HG03565 (cell line): Measurements from ENCODE around the gene SLC29A4.
"Not testable (repeated sequence)": the region's sequence is repeated elsewhere in the genome, so short reads cannot be mapped to it uniquely, and the experiment has no call there.

Source experiments
- ATAC-seq: cut with Tn5 transposase; IDR thresholded peaks from one replicate; pipeline ENCODE4 v1.9.1; 2021; ENCODE audit warnings: mild to moderate bottlenecking, moderate library complexity; ENCODE audit not compliant: unreplicated experiment

SLC29A4 gene

DNA sequence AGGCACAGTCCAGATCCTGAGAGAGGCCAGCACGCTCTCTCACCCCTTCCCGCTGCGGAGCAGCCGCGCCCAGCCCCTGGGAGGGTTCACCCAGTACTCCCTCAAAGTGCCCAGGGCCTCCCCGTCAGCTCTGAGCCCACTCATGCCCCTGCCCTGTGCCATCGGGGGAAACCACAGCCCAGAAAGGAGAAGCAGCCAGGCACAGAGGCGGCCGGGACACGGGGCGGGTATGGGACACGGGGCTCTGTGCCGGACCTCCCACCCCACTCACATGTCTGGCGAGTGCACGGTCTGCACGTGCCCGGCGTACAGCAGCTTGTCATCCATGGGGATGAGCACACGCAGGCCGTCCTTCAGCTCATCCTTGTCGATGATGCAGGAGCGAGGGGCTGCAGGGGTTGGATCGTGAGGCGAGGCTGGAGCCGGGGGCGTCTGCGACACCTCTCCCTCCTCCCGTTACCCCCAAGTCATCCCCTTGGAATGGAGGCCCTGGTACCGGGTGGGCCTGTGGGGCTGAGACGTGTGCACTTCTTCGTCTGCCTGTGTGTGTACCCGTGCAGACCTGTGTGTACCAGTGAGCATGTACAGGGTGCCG is 38.2 kb downstream of the SLC29A4 start:
- ATAC-seq = no peak

GRCh38 chr7:5322621-5323410 is 40.1 kb downstream of the SLC29A4 start:
- ATAC-seq = no peak

- not testable (repeated sequence) for ATAC-seq
Measured at GRCh38 chr7:5323800-5324781, 41.3 kb downstream of the SLC29A4 start.

GRCh38 chr7:5324961-5325360 is 42.2 kb downstream of the SLC29A4 start:
- ATAC-seq = no peak

DNA sequence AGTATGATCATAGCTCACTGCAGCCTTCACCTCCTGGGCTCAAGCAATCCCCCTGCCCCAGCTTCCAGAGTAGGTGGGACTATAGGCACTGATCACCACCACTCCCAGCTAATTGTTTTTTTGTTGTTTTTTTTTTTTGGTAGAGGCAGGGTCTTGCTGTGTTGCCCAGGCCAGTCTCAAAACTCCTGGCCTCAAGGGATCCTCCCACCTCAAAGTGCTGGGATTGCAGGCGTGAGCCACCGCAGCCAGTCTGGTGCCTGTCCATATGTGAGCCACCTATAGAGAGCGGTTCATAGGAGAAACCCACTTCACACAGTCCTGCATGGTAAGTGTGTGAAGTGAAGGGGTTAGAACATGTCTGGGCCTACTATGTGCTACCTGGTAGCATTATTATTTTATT is 47.5 kb downstream of the SLC29A4 start:
- no peak for ATAC-seq

- ATAC-seq = no peak
Measured at GRCh38 chr7:5332579-5332978, 49.8 kb downstream of the SLC29A4 start.

DNA sequence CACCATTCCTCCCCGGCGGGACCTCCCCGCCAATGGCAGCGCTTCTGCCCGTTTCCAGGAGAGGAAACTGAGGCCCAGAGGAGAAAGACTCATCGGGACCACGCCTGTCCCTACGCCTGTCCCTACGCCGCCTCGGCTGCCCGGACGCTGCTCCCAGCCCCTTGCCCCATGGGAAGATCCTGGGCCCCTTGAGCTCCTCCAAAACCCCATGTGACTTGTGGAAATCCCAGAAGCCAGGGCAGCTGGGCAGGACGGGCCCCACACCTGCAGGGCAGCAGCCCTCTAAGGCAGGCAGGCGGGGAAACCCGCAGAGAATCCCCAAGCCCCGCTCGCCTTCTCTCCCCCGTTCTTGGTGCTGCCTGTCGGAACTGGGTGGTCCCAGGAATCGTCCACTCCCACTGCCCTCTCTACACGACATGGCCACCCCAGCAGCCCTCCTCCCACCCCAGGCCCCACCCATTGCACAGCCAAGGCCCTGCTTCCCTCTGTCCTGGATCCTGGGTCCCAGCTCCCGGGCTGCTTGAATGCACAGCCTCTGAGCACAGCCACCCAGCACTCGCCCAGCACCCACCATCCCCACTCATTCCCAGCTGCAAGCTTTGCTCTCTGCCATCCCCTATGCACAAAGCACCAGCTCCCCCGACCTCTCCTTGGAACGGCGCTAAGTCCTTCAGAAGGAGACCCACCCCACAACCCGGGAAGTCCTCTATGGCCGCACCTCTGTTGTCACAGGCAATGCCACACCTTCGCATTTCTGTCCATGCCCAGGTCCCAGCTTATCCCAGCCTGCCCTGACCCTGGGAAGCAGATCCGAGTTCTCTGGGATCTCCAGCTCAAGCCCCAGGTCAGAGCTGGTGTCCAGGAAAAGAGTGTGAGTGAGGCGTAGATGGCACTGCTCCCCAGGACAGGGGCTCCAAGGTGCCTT is 50.6 kb downstream of the SLC29A4 start:
- no peak for ATAC-seq

- no peak for ATAC-seq
Measured at GRCh38 chr7:5334671-5335070, 51.9 kb downstream of the SLC29A4 start.

DNA sequence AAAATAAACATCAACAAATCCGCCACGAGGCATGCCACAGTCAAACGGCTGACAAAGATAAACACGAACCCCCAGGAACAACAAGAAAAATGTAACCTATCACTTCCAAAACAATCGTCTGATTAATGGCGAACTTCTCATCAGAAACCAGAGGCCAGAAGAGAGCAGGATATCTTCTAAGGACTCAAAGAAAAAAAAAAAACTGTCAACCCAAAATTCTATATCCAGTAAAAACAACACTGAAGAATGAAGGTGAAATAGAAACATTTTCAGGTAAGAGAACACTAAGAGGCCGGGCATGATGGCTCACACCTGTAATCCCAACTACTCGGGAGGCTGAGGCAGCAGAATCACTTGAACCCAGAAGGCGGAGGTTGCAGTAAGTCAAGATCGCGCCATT is 54.3 kb downstream of the SLC29A4 start:
- ATAC-seq = no peak

- ATAC-seq = no peak
Measured at GRCh38 chr7:5339955-5340354, 57.2 kb downstream of the SLC29A4 start.

DNA sequence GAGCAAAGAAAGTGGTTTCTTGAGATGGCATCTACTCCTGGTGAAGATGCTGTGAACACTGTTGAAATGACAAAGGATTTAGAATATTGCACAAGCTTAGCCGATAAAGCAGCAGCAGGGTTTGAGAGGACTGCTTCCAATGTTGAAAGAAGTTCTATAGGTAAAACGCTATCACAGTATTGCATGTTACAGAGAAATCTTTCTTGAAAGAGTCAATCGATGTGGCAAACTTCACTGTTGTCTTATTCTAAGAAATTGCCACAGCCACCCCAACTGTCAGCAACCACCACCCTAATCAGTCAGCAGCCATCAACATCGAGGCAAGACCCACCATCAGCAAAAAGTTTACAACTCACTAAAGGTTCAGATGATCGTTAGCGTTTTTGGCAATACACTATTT is 59.9 kb downstream of the SLC29A4 start:
- ATAC-seq = no peak

- ATAC-seq = no peak
Measured at GRCh38 chr7:5343884-5344283, 61.1 kb downstream of the SLC29A4 start.

DNA sequence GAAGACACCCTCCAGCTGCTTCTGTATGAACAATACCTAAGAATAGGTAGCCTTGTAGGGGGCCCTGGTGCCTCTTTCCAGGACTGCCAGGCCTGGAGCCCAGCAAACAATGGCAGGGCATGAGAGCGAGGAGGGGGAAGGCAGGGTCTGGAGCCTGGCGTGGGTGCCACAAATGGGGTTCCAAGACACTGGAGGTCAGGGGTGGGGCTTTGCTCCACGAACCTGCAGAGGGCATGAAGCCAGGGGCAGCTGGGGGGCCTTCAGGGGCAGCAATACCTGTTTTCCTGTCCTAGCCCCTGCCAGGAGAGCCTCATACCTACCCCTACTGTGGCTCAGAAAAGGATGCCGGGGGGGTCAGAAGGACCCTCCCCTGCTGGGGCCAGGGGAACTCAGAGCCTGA is 61.6 kb downstream of the SLC29A4 start:
- ATAC-seq = no peak

DNA sequence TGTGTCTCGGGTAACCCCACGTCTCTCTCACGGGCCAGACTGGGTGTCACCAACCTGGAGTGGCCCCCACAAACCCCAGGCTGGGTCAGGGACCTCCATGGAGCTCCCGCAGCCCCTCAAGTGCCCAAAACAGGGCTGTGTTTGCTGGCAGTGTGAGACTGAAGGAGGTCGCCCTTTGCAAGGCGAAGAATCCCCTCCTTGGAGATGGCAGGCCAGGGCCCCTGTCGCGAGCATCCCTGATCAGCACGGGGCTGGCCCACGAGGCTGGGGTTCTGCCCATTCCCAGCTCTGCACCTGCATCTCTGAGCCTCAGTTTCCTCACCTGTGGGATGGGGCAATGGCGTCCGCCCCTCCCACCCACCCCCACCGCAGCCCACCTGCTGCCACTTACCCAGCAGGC is 62.4 kb downstream of the SLC29A4 start:
- no peak for ATAC-seq

DNA sequence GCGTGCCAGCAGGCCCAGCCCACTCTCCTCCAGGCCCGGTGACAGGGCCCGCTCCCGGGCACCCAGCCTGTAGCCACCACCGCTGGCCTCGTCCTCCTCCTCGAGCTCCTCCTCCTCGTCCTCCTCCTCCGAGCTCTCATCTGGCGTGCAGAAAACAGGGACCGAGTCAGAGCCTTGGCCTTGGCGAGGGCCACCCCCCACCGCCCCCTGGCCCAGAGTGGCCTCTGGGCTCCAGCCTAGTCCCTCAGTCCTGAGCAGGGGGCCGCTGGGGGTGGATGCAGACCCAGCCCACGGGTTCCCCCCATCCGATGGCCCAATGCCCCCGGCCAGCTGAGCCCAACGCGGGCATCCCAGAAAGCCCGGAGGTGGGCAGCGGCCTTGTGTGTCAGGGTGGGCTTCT is 62.9 kb downstream of the SLC29A4 start:
- ATAC-seq = no peak

GRCh38 chr7:5348134-5349004 is 65.6 kb downstream of the SLC29A4 start:
- ATAC-seq = no peak

DNA sequence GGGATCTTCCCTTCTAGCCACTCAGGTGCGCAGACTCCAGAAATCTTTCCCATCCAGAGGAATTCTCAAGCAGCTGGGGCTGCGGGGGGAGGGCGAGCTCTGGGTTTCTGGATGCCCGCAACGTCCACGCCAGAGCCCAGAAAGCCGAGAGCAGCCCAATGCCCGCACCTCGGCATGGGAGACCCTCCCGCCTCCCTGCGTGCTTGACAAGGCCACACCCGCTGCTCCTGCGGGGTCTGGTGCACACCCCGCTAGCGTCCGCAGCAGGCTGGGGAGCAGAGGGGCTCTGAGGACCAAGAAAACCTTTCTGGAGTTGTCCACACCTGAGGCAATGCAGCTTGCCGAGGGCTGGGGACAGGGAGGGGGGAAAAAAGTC is 66.2 kb downstream of the SLC29A4 start:
- no peak for ATAC-seq

- no peak for ATAC-seq
Measured at GRCh38 chr7:5349437-5350173, 66.9 kb downstream of the SLC29A4 start.

GRCh38 chr7:5350174-5350463 is 67.4 kb downstream of the SLC29A4 start:
- no peak for ATAC-seq
